GM12801 (cell line): ENCODE results near the gene IFNK.

Source experiments
- CTCF ChIP-seq: IDR thresholded peaks from one replicate; pipeline ENCODE4 v1.5.1; 2011; ENCODE audit warnings: control low read depth; ENCODE audit not compliant: insufficient read length; ENCODE audit errors: extremely low read depth

Gene IFNK

GRCh38 chr9:27528076-27528885 lies 4.2 kb downstream of the IFNK start:
- no peak for TF ChIP-seq CTCF

- TF ChIP-seq CTCF: no peak
These were observed 4.8 kb downstream of the IFNK start for GRCh38 chr9:27528886-27529315.

- TF ChIP-seq CTCF: no peak
These were observed 5.5 kb downstream of the IFNK start, which contains the start of gene MOB3B for GRCh38 chr9:27529316-27530278. Gene MOB3B, minus strand, starts transcription at chr9:27529814. Its CDS starts 74,264 bp downstream, at chr9:27455550.

- no peak for TF ChIP-seq CTCF
These were observed 7.0 kb downstream of the IFNK start for GRCh38 chr9:27530915-27531755.

GRCh38 chr9:27532046-27532445 lies 8.0 kb downstream of the IFNK start:
- TF ChIP-seq CTCF: no peak

GRCh38 chr9:27533311-27533710 lies 9.2 kb downstream of the IFNK start:
- TF ChIP-seq CTCF: no peak

- no peak for TF ChIP-seq CTCF
These were observed 10.0 kb downstream of the IFNK start for GRCh38 chr9:27534131-27534530.
